GM12874 (cell line): Measurements from ENCODE around the gene MYH13.

Experiments
- CTCF ChIP-seq: IDR thresholded peaks from 2 replicates; pipeline ENCODE4 v1.5.1; 2011; ENCODE audit warnings: low read depth, mild to moderate bottlenecking, control low read depth, low read length, moderate library complexity; ENCODE audit not compliant: insufficient read depth

MYH13 gene

GRCh38 chr17:10349403-10349802 lies 23.4 kb downstream of the MYH13 start:
- TF ChIP-seq CTCF: peak; percentile 48; the same call in 1 of the 2 replicates

GRCh38 chr17:10344816-10345215 lies 28.0 kb downstream of the MYH13 start:
- no peak for TF ChIP-seq CTCF

- TF ChIP-seq CTCF: no peak
Observed at GRCh38 chr17:10339051-10339450, 33.8 kb downstream of the MYH13 start.

GRCh38 chr17:10337976-10338375 lies 34.8 kb downstream of the MYH13 start:
- no peak for TF ChIP-seq CTCF

- TF ChIP-seq CTCF: no peak
Observed at GRCh38 chr17:10337136-10337535, 35.7 kb downstream of the MYH13 start.

GRCh38 chr17:10336393-10336792 lies 36.4 kb downstream of the MYH13 start:
- no peak for TF ChIP-seq CTCF

- TF ChIP-seq CTCF: no peak
Observed at GRCh38 chr17:10332515-10332914, 40.3 kb downstream of the MYH13 start.
